T-cell (primary cell): ENCODE data around the gene EXO1. TPM values are rescaled to one million over a fixed set of nuclear protein-coding genes. Genes with fewer than 3 reads are reported as not detected.

Source experiments
- ATAC-seq, 4 experiments: fragments of 200-7000 bp in 3 of 4; fragments of 150-1000 bp in 1 of 4; cut with Tn5 transposase; replicated peaks in 1 of 4; 1 replicate in 3 of 4; 2 replicates in 1 of 4; pipeline ENCODE4 v1.10.0; 2021; ENCODE audit warnings: moderate library complexity in 3 of 4, mild to moderate bottlenecking in 2 of 4, moderate number of reproducible peaks in 1 of 4
- CTCF ChIA-PET, 2 donors: fragments of 300-600 bp; sonication (Branson Sonifier 250); formaldehyde crosslinking; loops; one replicate each; lab custom pipeline; 2022; ENCODE audit warnings: antibody characterized with exemption in 2 of 2; lab: Charles Lee
- POLR2A ChIA-PET, 2 donors: fragments of 300-600 bp; sonication (Branson Sonifier 250); formaldehyde crosslinking; loops; one replicate each; lab custom pipeline; 2022; ENCODE audit warnings: antibody characterized with exemption in 2 of 2; lab: Charles Lee
- DNase-seq, 35 experiments: peaks; one replicate each; pipeline versions ENCODE4 v3.0.0 to v3.0.0-alpha.2; 2013 to 2023
- H3K27ac ChIP-seq: one replicate; pipeline ENCODE4 v1.5.1; 2013; ENCODE audit warnings: low read length
- H3K27me3 ChIP-seq, 2 experiments: replicated peaks in 1 of 2; 1 replicate in 1 of 2; 2 replicates in 1 of 2; pipeline versions ENCODE4 v1.6.1 to v1.7.0; 2013; ENCODE audit warnings: low read length in 1 of 2, mixed read lengths in 1 of 2; ENCODE audit not compliant: control insufficient read depth in 2 of 2, insufficient read depth in 2 of 2; ENCODE audit errors: extremely low read depth in 1 of 2
- H3K36me3 ChIP-seq, 2 donors: 1 replicate in 1 of 2; 2 replicates in 1 of 2; pipeline versions ENCODE4 v1.6.1 to v1.7.0; 2013; ENCODE audit warnings: low read length in 1 of 2; ENCODE audit not compliant: control insufficient read depth in 2 of 2, insufficient read depth in 1 of 2; ENCODE audit errors: extremely low read depth in 1 of 2
- H3K4me1 ChIP-seq, 2 experiments: 1 replicate in 1 of 2; 2 replicates in 1 of 2; pipeline versions ENCODE4 v1.6.1 to v1.7.0; 2013; ENCODE audit warnings: low read length in 2 of 2, mixed read lengths in 1 of 2; ENCODE audit not compliant: insufficient read depth in 2 of 2, control insufficient read depth in 1 of 2; ENCODE audit errors: extremely low read depth in 1 of 2
- H3K4me3 ChIP-seq, 2 donors: 1 replicate in 1 of 2; 2 replicates in 1 of 2; pipeline versions ENCODE4 v1.5.1 to v1.7.0; 2013; ENCODE audit warnings: mild to moderate bottlenecking in 2 of 2, low read length in 1 of 2, moderate library complexity in 1 of 2; ENCODE audit not compliant: control insufficient read depth in 1 of 2; ENCODE audit errors: extremely low read depth in 1 of 2
- H3K9me3 ChIP-seq: 2 replicates; pipeline ENCODE4 v1.7.0; 2013
- H3K27ac Mint-ChIP-seq, 2 donors: one replicate each; pipeline ENCODE4 v1.8.0; 2020 to 2021; ENCODE audit warnings: mild to moderate bottlenecking in 2 of 2, mixed read lengths in 2 of 2
- H3K27me3 Mint-ChIP-seq, 2 donors: one replicate each; pipeline ENCODE4 v1.8.0; 2021 to 2022; ENCODE audit warnings: mixed read lengths in 2 of 2
- H3K36me3 Mint-ChIP-seq: one replicate; pipeline ENCODE4 v1.8.0; 2021; ENCODE audit warnings: mixed read lengths
- H3K4me1 Mint-ChIP-seq, 3 donors: one replicate each; pipeline ENCODE4 v1.8.0; 2020 to 2022; ENCODE audit warnings: mixed read lengths in 3 of 3, mild to moderate bottlenecking in 1 of 3
- H3K4me3 Mint-ChIP-seq, 3 donors: one replicate each; pipeline ENCODE4 v1.8.0; 2020 to 2022; ENCODE audit warnings: mild to moderate bottlenecking in 3 of 3, mixed read lengths in 3 of 3, moderate library complexity in 3 of 3
- H3K9me3 Mint-ChIP-seq, 3 donors: one replicate each; pipeline ENCODE4 v1.8.0; 2020 to 2022; ENCODE audit warnings: mixed read lengths in 3 of 3
- WGBS: methylation state at CpG from one replicate; pipeline ENCODE4 v1.1.5; 2013; ENCODE audit warnings: missing lambda C conversion rate; ENCODE audit not compliant: insufficient coverage; 5-methylcytosine and 5-hydroxymethylcytosine counted together
- total RNA-seq, 35 experiments: library from RNA in 6 of 35; stranded (reverse) in 6 of 35; fragments of 120-200 nt in 1 of 35; gene quantifications; one replicate each; pipeline versions ENCODE4 v1.2.1 to v1.2.4 and lab custom pipeline; 2013 to 2026

EXO1 gene
- total RNA-seq, 5 donors from 2014 or later (not counting 1 experiment from before 2014, with no cell fraction given): 0.41 to 2.7 (median 1.4) TPM

GRCh38 chr1:241838897-241839296 lies 9.1 kb upstream of the EXO1 start:
- CTCF ChIA-PET: interaction anchor here in 1 of 2 donors (0.6 kb wide), 1 partner anchor 133 kb away, joined by 4 read pairs; no protein-coding TSS in a partner anchor
- no peak overlapping the region for H3K4me3 ChIP-seq
- H3K4me3 Mint-ChIP-seq: no peak overlapping the region
- no peak overlapping the region for H3K27ac ChIP-seq
- no peaks in the 10 kb centered on the region for H3K9me3 Mint-ChIP-seq
- no peaks in the 10 kb centered on the region for H3K4me1 ChIP-seq
- H3K27ac Mint-ChIP-seq: no peak overlapping the region
- H3K4me1 Mint-ChIP-seq: peaks cover 0 to 5% (median 2%) of the 10 kb centered on the region in 3 donors
- no peaks in the 10 kb centered on the region for H3K27me3 ChIP-seq
- no peaks in the 10 kb centered on the region for H3K9me3 ChIP-seq
- no peaks in the 10 kb centered on the region for H3K36me3 ChIP-seq
- peaks cover 0 to 3% of the 10 kb centered on the region in 2 donors for H3K27me3 Mint-ChIP-seq
- 100% methylated on average over 1 of the region's 5 CpGs for WGBS
- H3K36me3 Mint-ChIP-seq: no peaks in the 10 kb centered on the region
- DNase-seq (no peak), ATAC-seq (no peak)
- POLR2A ChIA-PET: interaction anchor here in 1 of 2 donors (0.9 kb wide), 1 partner anchor 305 kb away, joined by 4 read pairs; no protein-coding TSS in a partner anchor

DNA sequence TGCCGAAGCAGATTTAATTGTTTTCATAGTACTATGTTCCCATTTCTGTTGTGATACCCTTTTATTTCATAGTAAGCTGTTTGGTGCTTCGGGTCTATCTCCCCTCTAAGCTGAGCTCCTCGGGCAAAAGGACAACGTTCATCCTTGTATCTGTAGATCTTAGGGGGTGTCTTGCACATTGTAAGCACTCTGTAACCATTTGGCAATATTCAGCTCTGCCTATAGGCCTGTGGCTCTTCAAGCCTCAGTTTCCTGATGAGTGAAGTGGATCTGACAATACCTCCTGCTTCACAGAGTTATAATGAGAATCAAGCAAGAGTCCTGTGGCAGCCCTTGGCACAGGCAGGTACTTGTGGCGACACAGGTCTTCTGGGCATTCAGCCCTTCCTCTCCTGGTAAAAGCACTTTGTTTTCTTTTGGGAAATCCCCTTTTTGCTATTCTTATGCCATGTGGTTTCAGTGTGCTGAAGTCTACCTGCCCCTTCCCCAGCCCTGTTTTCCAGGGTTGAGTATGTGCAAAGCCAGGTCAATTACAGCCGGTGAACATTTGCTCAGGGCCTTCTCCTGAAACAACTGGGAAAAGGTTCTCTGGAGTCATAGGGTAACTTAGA lies 8.5 kb upstream of the EXO1 start:
- H3K27me3 ChIP-seq: no peaks in the 10 kb centered on the region
- WGBS: 100% methylated on average over 1 of the region's 6 CpGs
- POLR2A ChIA-PET: no interaction called here
- no peaks in the 10 kb centered on the region for H3K36me3 ChIP-seq
- no peak overlapping the region for H3K4me3 Mint-ChIP-seq
- no peak overlapping the region for H3K27ac ChIP-seq
- DNase-seq (no peak), ATAC-seq (peak in 1 of 4 experiments; percentile 34)
- no peaks in the 10 kb centered on the region for H3K4me1 ChIP-seq
- no peak overlapping the region for H3K4me3 ChIP-seq
- no peaks in the 10 kb centered on the region for H3K36me3 Mint-ChIP-seq
- H3K9me3 Mint-ChIP-seq: no peaks in the 10 kb centered on the region
- CTCF ChIA-PET: no interaction called here
- H3K27ac Mint-ChIP-seq: no peak overlapping the region
- no peaks in the 10 kb centered on the region for H3K9me3 ChIP-seq
- peaks cover 0 to 5% (median 2%) of the 10 kb centered on the region in 3 donors for H3K4me1 Mint-ChIP-seq
- H3K27me3 Mint-ChIP-seq: peaks cover 0 to 3% of the 10 kb centered on the region in 2 donors

DNA sequence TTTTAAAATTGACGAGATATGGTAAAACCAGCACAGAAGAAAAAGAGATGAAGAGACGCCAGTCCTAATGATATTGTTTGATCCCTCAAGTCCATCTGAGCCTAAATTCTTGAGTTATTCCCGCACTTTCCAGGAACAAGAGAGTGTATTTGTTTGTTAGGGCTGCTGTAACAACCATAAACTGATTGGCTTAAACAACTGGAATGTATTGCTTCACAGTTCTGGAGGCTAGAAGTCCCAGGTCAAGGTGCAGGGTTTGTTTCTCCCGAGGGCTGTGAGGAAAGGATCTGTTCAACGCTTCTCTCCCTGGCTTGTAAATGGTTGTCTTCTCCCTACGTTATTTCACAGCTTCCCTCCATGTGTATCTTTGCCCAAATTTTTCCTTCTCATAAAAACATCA lies 7.8 kb upstream of the EXO1 start:
- Mint-ChIP-seq H3K27me3 (peaks cover 0 to 3% of the 10 kb centered on the region in 2 donors), H3K4me3 (no peak overlapping the region), H3K9me3 (no peaks in the 10 kb centered on the region)

GRCh38 chr1:241841691-241842090 lies 6.3 kb upstream of the EXO1 start:
- Mint-ChIP-seq H3K9me3 (no peaks in the 10 kb centered on the region), H3K27ac (no peak overlapping the region), H3K4me1 (peaks cover 0 to 5% (median 2%) of the 10 kb centered on the region in 3 donors), H3K27me3 (no peaks in the 10 kb centered on the region), H3K4me3 (no peak overlapping the region), H3K36me3 (no peaks in the 10 kb centered on the region)
- DNase-seq (no peak), ATAC-seq (no peak)
- H3K4me1 ChIP-seq: no peaks in the 10 kb centered on the region
- no peak overlapping the region for H3K27ac ChIP-seq
- no peaks in the 10 kb centered on the region for H3K27me3 ChIP-seq
- no peaks in the 10 kb centered on the region for H3K36me3 ChIP-seq
- ChIA-PET CTCF (no interaction called here), POLR2A (no interaction called here)
- H3K9me3 ChIP-seq: no peaks in the 10 kb centered on the region
- H3K4me3 ChIP-seq: no peak overlapping the region
- WGBS: 100% methylated on average over 1 of the region's 3 CpGs

More for the DNA sequence above, 7.8 kb upstream of the EXO1 start:
- no peaks in the 10 kb centered on the region for H3K36me3 Mint-ChIP-seq
- ChIA-PET POLR2A (no interaction called here), CTCF (no interaction called here)
- DNase-seq (no peak), ATAC-seq (no peak)
- no peak overlapping the region for H3K27ac ChIP-seq
- H3K4me1 ChIP-seq: no peaks in the 10 kb centered on the region
- H3K36me3 ChIP-seq: no peaks in the 10 kb centered on the region
- no peak overlapping the region for H3K27ac Mint-ChIP-seq
- no peaks in the 10 kb centered on the region for H3K9me3 ChIP-seq
- H3K4me3 ChIP-seq: no peak overlapping the region
- 92% methylated on average over 2 of the region's 6 CpGs for WGBS
- H3K4me1 Mint-ChIP-seq: peaks cover 0 to 5% (median 2%) of the 10 kb centered on the region in 3 donors
- H3K27me3 ChIP-seq: no peaks in the 10 kb centered on the region

DNA sequence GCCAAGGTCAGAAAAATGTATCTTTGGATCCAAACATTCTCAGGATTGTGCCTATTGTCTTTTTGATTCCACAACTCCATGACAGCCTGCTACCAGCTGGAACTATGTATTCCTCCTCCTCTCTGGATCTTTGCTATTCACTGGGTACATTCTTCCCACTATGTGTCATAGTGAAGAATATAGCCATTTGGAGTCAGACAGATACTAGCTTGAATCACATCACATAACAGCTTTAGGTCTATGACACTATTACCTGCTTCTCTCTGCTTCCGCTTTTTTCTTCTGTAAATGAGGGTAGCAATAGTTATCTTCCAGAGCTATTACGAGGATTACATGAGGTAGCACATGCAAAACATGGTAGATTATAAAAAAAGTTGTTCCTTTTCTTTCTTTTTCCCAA lies 5.4 kb upstream of the EXO1 start:
- H3K4me3 ChIP-seq: no peak overlapping the region
- no peaks in the 10 kb centered on the region for H3K9me3 ChIP-seq
- Mint-ChIP-seq H3K36me3 (no peaks in the 10 kb centered on the region), H3K27ac (no peak overlapping the region), H3K27me3 (no peaks in the 10 kb centered on the region), H3K9me3 (no peaks in the 10 kb centered on the region), H3K4me3 (no peak overlapping the region), H3K4me1 (peaks cover 4 to 10% (median 8%) of the 10 kb centered on the region in 3 donors)
- H3K36me3 ChIP-seq: no peaks in the 10 kb centered on the region
- POLR2A ChIA-PET: interaction anchor here in 1 of 2 donors (0.6 to 0.7 kb wide), 3 partner anchors 8 to 205 kb away, joined by 3 to 4 read pairs (median 3); no protein-coding TSS in a partner anchor
- ATAC-seq: no peak
- no peak for DNase-seq
- no peaks in the 10 kb centered on the region for H3K27me3 ChIP-seq
- CTCF ChIA-PET: interaction anchor here (0.6 to 0.7 kb wide), 2 partner anchors 12 to 44 kb away, joined by 3 read pairs; no protein-coding TSS in a partner anchor
- H3K27ac ChIP-seq: no peak overlapping the region
- no CpG with 5 or more reads among the region's 2 CpGs for WGBS
- peaks cover 0 to 4% of the 10 kb centered on the region in 2 experiments for H3K4me1 ChIP-seq

DNA sequence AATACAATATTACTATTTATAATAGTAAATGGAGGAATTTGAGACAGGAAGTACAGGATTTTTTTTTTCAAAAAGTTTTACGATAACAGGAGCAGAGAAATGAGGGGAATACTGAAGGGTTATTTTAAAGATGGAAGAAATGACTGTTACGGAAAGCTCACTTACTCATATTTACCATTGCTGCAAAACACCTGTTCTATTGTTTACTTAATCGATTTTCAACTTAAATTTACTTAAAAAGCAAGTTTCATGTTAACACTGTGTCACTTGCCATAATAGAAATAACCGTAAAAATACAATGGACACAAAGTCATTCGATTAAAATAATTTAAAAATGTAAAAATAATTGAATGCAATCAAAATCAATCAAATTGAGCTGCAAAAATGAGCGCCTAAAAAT lies 3.4 kb upstream of the EXO1 start:
- Histone ChIP-seq H3K9me3 (no peaks in the 10 kb centered on the region), H3K27ac (no peak overlapping the region), H3K4me1 (peaks cover 6 to 12% of the 10 kb centered on the region in 2 experiments), H3K4me3 (no peak overlapping the region), H3K36me3 (no peaks in the 10 kb centered on the region), H3K27me3 (no peaks in the 10 kb centered on the region)
- no peaks in the 10 kb centered on the region for H3K36me3 Mint-ChIP-seq
- H3K27ac Mint-ChIP-seq: no peak overlapping the region
- POLR2A ChIA-PET: no interaction called here
- no peaks in the 10 kb centered on the region for H3K9me3 Mint-ChIP-seq
- WGBS: no CpG with 5 or more reads among the region's 6 CpGs
- no peak overlapping the region for H3K4me3 Mint-ChIP-seq
- ATAC-seq (no peak), DNase-seq (no peak)
- CTCF ChIA-PET: interaction anchor here in 1 of 2 donors (0.6 to 1.0 kb wide), 2 partner anchors 234 to 318 kb away, joined by 3 to 4 read pairs; no protein-coding TSS in a partner anchor
- H3K27me3 Mint-ChIP-seq: no peaks in the 10 kb centered on the region
- H3K4me1 Mint-ChIP-seq: peaks cover 19 to 21% (median 20%) of the 10 kb centered on the region in 3 donors
